Loucy (cell line): ENCODE data around the gene RNASEL.

Experiments
- H2AFZ ChIP-seq: fragments of 200-600 bp; sonication (generic); 2 replicates; pipeline ENCODE4 v1.6.0; 2016; ENCODE audit warnings: antibody characterized with exemption, mild to moderate bottlenecking, low read length, moderate library complexity
- H3F3A ChIP-seq: fragments of 200-600 bp; 2 replicates; pipeline ENCODE4 v1.6.0; 2016; ENCODE audit warnings: antibody characterized with exemption, low read depth, mild to moderate bottlenecking
- H3K27me3 ChIP-seq: fragments of 200-600 bp; sonication (generic); 2 replicates; pipeline ENCODE4 v1.6.1; 2014; ENCODE audit warnings: low read length, mild to moderate bottlenecking; ENCODE audit not compliant: insufficient read depth, poor library complexity, severe bottlenecking
- H3K36me3 ChIP-seq: fragments of 200-600 bp; sonication (generic); 2 replicates; pipeline ENCODE4 v1.6.1; 2016; ENCODE audit warnings: low read length; ENCODE audit not compliant: insufficient read depth
- H3K4me1 ChIP-seq: fragments of 200-600 bp; sonication (generic); 2 replicates; pipeline ENCODE4 v1.5.1; 2014; ENCODE audit warnings: low read length, mild to moderate bottlenecking; ENCODE audit not compliant: insufficient read depth, poor library complexity, severe bottlenecking
- H3K4me2 ChIP-seq: fragments of 200-600 bp; sonication (generic); 2 replicates; pipeline ENCODE4 v1.6.0; 2014; ENCODE audit warnings: antibody characterized with exemption, low read length, low read depth, mild to moderate bottlenecking; ENCODE audit not compliant: poor library complexity, severe bottlenecking
- H3K4me3 ChIP-seq: fragments of 200-600 bp; sonication (generic); 2 replicates; pipeline ENCODE4 v1.5.1; 2014; ENCODE audit warnings: low read length, mild to moderate bottlenecking, mixed read lengths; ENCODE audit not compliant: poor library complexity, severe bottlenecking
- H3K79me2 ChIP-seq: fragments of 200-600 bp; sonication (generic); 2 replicates; pipeline ENCODE4 v1.6.1; 2014; ENCODE audit warnings: low read length; ENCODE audit not compliant: insufficient read depth
- H3K9ac ChIP-seq: fragments of 200-600 bp; sonication (generic); 2 replicates; pipeline ENCODE4 v1.6.0; 2014; ENCODE audit warnings: mild to moderate bottlenecking, low read depth, low read length, moderate library complexity; ENCODE audit not compliant: poor library complexity, severe bottlenecking
- H3K9me2 ChIP-seq: fragments of 200-600 bp; sonication (generic); replicated peaks from 2 replicates; pipeline ENCODE4 v1.6.1; 2016; ENCODE audit warnings: low read depth, low read length, mixed read lengths
- H3K9me3 ChIP-seq: fragments of 200-600 bp; sonication (generic); 2 replicates; pipeline ENCODE4 v1.6.1; 2014; ENCODE audit warnings: mild to moderate bottlenecking, antibody characterized with exemption, low read length, low read depth; ENCODE audit not compliant: insufficient read depth
- H4K20me1 ChIP-seq: fragments of 200-600 bp; sonication (generic); 2 replicates; pipeline ENCODE4 v1.6.0; 2014; ENCODE audit warnings: antibody characterized with exemption, low read length, mild to moderate bottlenecking; ENCODE audit not compliant: insufficient read depth, poor library complexity, severe bottlenecking
- EZH2phosphoT487 ChIP-seq: fragments of 200-600 bp; IDR thresholded peaks from 2 replicates; pipeline ENCODE4 v1.6.1; 2018; ENCODE audit warnings: antibody characterized with exemption, mild to moderate bottlenecking, moderate library complexity, borderline replicate concordance
- TF ChIP-seq, protein P1 (sequence below): fragments of 200-600 bp; sonication (generic); conservative IDR thresholded peaks from 2 replicates; pipeline ENCODE4 v1.5.1; 2014; ENCODE audit warnings: mild to moderate bottlenecking, antibody characterized with exemption, low read length

Gene RNASEL

DNA sequence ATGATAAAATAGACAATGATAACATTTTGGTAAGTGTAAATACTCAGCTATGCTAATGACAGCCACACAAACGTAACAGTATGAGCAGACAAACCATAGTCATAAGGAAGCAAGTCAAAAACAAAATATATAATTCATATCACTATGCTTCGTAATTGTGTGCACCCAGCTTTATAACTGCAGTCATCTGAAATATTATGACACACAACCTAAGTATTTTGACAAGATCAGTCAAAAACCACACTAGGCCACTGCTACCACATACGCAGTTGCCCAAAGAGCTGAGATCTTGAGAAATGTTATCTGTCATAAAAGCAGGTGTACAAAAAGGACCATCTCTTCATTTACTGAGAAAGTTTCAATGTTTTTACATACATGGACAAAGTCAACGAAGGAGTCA, 26.0 kb downstream of the RNASEL start:
- no peaks in the 10 kb centered on the region for H4K20me1 ChIP-seq
- H3K79me2 ChIP-seq, result no peaks in the 10 kb centered on the region
- no peak overlapping the region for H3K4me3 ChIP-seq
- no peaks in the 10 kb centered on the region for H3F3A ChIP-seq
- TF ChIP-seq, protein P1, sequence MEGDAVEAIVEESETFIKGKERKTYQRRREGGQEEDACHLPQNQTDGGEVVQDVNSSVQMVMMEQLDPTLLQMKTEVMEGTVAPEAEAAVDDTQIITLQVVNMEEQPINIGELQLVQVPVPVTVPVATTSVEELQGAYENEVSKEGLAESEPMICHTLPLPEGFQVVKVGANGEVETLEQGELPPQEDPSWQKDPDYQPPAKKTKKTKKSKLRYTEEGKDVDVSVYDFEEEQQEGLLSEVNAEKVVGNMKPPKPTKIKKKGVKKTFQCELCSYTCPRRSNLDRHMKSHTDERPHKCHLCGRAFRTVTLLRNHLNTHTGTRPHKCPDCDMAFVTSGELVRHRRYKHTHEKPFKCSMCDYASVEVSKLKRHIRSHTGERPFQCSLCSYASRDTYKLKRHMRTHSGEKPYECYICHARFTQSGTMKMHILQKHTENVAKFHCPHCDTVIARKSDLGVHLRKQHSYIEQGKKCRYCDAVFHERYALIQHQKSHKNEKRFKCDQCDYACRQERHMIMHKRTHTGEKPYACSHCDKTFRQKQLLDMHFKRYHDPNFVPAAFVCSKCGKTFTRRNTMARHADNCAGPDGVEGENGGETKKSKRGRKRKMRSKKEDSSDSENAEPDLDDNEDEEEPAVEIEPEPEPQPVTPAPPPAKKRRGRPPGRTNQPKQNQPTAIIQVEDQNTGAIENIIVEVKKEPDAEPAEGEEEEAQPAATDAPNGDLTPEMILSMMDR, result no peak
- no peak for TF ChIP-seq EZH2phosphoT487
- H3K4me1 ChIP-seq, result no peaks in the 10 kb centered on the region
- no peaks in the 10 kb centered on the region for H3K9me3 ChIP-seq
- no peak overlapping the region for H2AFZ ChIP-seq
- no peak overlapping the region for H3K4me2 ChIP-seq
- no peak overlapping the region for H3K9ac ChIP-seq
- no peaks in the 10 kb centered on the region for H3K9me2 ChIP-seq
- H3K27me3 ChIP-seq, result no peaks in the 10 kb centered on the region
- H3K36me3 ChIP-seq, result no peaks in the 10 kb centered on the region

DNA sequence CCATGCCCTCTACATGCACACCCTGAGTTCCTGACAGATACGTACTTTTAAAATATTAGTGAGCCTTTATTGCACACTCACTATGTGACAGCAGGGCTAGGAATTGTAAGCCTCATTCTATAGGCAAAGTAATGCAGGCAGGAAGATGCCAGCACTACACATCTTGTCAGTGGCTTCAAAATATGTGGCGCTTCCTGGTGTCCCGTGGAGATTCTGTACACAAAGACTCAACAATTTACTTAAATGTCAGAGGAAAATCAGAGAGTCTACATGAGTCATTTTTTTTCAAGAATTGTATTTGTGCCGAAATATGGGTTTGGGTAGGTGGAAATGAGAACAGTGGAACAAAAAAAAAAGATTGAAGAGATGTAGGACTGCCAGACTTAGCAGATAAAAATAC, 27.6 kb downstream of the RNASEL start:
- TF ChIP-seq, protein P1, result no peak
- TF ChIP-seq EZH2phosphoT487, result no peak
- Histone ChIP-seq H3K9ac (no peak overlapping the region), H3K4me2 (no peak overlapping the region), H3K79me2 (no peaks in the 10 kb centered on the region), H3K9me3 (no peaks in the 10 kb centered on the region), H3K36me3 (no peaks in the 10 kb centered on the region), H3K9me2 (no peaks in the 10 kb centered on the region), H3K4me1 (no peaks in the 10 kb centered on the region), H3K27me3 (no peaks in the 10 kb centered on the region), H3K4me3 (no peak overlapping the region), H3F3A (no peaks in the 10 kb centered on the region), H2AFZ (no peak overlapping the region), H4K20me1 (no peaks in the 10 kb centered on the region)

DNA sequence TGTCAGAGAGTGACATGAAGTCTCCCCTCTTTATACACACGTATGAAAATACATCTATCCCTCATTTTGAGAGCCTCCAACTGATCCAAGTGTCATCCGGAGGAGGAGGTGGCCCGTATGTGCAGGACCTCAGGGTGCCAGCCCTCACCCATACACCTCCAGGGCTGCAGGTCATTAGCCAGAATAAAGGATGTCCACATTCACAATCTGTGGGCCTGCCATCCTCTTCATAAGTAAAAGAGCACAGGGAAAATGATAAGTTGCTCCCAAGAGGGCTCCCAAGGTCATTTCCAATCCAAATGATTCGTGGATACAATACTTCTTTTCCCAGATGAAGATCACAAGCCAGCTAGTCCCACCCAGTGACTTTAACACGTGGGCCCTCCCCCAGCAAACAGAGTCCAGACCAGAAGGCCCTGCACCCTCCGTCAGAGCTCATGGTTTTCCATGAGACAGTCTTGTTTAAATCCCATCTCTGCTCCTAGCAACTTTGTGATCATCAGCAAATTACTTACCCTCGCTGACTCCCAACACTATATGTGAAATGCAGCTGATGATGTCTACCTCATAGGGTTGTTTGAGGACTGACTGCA, 28.6 kb downstream of the RNASEL start:
- H2AFZ ChIP-seq, result no peak overlapping the region
- H4K20me1 ChIP-seq, result no peaks in the 10 kb centered on the region
- H3K4me1 ChIP-seq, result no peaks in the 10 kb centered on the region
- H3K9me2 ChIP-seq, result no peaks in the 10 kb centered on the region
- no peaks in the 10 kb centered on the region for H3F3A ChIP-seq
- H3K9me3 ChIP-seq, result no peaks in the 10 kb centered on the region
- TF ChIP-seq, protein P1, result no peak
- no peak for TF ChIP-seq EZH2phosphoT487
- no peaks in the 10 kb centered on the region for H3K36me3 ChIP-seq
- no peaks in the 10 kb centered on the region for H3K79me2 ChIP-seq
- no peak overlapping the region for H3K4me3 ChIP-seq
- H3K27me3 ChIP-seq, result no peaks in the 10 kb centered on the region
- no peak overlapping the region for H3K4me2 ChIP-seq
- no peak overlapping the region for H3K9ac ChIP-seq
